Glutamatergic neuron (in vitro differentiated cells): Measurements from ENCODE around the gene CCDC85B. TPM values are rescaled to one million over a fixed set of nuclear protein-coding genes. Genes with fewer than 3 reads are reported as not detected.
A peak's percentile ranks its signal among the peaks of the same experiment; 100 is the strongest.

Experiments
- DNase-seq: peaks from one replicate; pipeline ENCODE4 v3.0.0; 2022
- H3K27ac Mint-ChIP-seq: one replicate; pipeline ENCODE4 v1.8.0; 2020; ENCODE audit warnings: mild to moderate bottlenecking, mixed read lengths, inconsistent platforms; ENCODE audit not compliant: unreplicated experiment
- H3K27me3 Mint-ChIP-seq: one replicate; pipeline ENCODE4 v1.8.0; 2020; ENCODE audit warnings: mild to moderate bottlenecking, moderate library complexity, mixed read lengths, inconsistent platforms; ENCODE audit not compliant: unreplicated experiment
- H3K36me3 Mint-ChIP-seq: one replicate; pipeline ENCODE4 v1.8.0; 2020; ENCODE audit warnings: mild to moderate bottlenecking, mixed read lengths, inconsistent platforms; ENCODE audit not compliant: unreplicated experiment
- H3K4me1 Mint-ChIP-seq: one replicate; pipeline ENCODE4 v1.8.0; 2020; ENCODE audit warnings: mild to moderate bottlenecking, low read depth, mixed read lengths, inconsistent platforms; ENCODE audit not compliant: unreplicated experiment
- H3K4me3 Mint-ChIP-seq: one replicate; pipeline ENCODE4 v1.8.0; 2020; ENCODE audit warnings: mild to moderate bottlenecking, mixed read lengths, inconsistent platforms; ENCODE audit not compliant: unreplicated experiment
- H3K9me3 Mint-ChIP-seq: one replicate; pipeline ENCODE4 v1.8.0; 2020; ENCODE audit warnings: mild to moderate bottlenecking, moderate library complexity, mixed read lengths, inconsistent platforms; ENCODE audit not compliant: unreplicated experiment
- total RNA-seq: library from RNA; stranded (reverse); fragmentation: NEBNext Ultra II Directional; extraction: Animal tissue kit (Norgen Biotek cat#: 25700); gene quantifications from one replicate; pipeline ENCODE4 v1.2.1, GENCODE V29; 2021; ENCODE audit not compliant: unreplicated experiment
- TF ChIP-seq, protein P1 (sequence below): fragments of 200-600 bp; sonication (generic); IDR thresholded peaks from one replicate; pipeline ENCODE4 v1.5.0; 2021; ENCODE audit not compliant: partially characterized antibody, unreplicated experiment

CCDC85B gene
- total RNA-seq, 1 donor from 2014 or later, result 23.6 TPM

DNA sequence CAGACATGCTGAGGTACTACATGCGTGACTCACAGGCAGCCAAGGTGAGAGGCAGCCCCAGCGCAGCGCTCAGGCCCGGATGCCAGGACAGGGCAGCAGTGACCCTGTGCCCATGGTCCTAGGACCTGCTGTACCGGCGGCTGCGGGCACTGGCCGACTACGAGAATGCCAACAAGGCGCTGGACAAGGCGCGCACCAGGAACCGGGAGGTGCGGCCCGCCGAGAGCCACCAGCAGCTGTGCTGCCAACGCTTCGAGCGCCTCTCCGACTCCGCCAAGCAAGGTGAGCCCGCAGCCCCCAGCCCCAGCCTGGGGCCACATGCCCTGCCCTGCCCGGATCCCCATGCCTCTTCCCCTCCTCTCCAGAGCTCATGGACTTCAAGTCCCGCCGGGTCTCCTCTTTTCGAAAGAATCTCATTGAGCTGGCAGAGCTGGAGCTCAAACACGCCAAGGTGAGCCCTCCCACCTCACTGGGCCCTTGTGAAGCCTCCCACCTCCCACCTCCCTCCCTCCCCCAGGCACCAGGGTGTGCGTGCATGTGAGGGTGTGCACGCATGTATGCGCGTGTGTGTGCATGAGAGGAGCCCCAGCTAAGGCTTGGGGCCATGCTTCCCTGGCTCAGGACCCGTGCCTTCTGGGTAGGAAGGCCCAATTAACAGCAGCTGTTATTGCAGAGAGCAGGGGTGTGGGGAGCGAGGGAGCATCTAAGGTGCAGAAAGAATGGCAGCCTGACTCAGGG is 37.8 kb upstream of the CCDC85B start:
- Mint-ChIP-seq H3K36me3 (no peaks in the 10 kb centered on the region), H3K27ac (no peak overlapping the region), H3K27me3 (peaks cover 15% of the 10 kb centered on the region), H3K4me1 (peaks cover 16% of the 10 kb centered on the region), H3K4me3 (no peak overlapping the region), H3K9me3 (peaks cover 20% of the 10 kb centered on the region)
- DNase-seq, result no peak
- TF ChIP-seq, protein P1, sequence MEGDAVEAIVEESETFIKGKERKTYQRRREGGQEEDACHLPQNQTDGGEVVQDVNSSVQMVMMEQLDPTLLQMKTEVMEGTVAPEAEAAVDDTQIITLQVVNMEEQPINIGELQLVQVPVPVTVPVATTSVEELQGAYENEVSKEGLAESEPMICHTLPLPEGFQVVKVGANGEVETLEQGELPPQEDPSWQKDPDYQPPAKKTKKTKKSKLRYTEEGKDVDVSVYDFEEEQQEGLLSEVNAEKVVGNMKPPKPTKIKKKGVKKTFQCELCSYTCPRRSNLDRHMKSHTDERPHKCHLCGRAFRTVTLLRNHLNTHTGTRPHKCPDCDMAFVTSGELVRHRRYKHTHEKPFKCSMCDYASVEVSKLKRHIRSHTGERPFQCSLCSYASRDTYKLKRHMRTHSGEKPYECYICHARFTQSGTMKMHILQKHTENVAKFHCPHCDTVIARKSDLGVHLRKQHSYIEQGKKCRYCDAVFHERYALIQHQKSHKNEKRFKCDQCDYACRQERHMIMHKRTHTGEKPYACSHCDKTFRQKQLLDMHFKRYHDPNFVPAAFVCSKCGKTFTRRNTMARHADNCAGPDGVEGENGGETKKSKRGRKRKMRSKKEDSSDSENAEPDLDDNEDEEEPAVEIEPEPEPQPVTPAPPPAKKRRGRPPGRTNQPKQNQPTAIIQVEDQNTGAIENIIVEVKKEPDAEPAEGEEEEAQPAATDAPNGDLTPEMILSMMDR, result no peak

DNA sequence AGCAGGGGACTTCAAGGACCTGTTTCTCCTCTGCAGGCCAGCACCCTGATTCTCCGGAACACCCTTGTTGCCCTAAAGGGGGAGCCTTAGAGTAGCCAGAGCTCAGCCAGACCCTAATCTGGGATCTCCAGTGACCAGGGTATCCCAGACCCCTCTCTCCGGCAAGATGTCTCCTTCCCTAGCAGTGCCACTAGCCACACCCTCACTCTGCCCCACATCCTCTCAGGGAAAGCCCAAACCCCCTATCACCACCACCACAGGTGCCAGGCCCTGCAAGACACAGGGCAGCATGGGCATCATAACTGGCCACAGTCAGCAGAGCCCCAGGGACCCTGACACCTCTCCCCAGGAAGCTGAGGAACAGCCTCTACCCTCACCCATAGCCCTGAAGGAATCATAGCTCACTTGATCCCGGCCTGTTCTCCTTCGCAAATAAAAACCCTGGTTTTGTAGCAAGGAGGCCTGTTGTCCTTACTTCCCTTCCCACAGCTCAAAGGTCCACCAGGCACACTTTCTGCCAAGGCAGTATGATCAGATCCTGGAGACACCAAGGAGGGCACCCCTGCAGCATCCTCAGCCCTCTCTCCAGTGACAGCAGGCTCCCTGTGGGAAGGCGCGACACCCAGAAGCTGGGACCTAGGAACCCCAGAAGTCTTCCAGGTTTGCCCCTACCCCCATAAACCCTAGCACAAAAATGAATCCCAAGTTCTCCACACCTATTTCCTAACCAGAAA is 37.1 kb upstream of the CCDC85B start:
- H3K27ac Mint-ChIP-seq, result peak overlapping the region; percentile 68
- H3K4me3 Mint-ChIP-seq, result peak overlapping the region; percentile 42
- H3K36me3 Mint-ChIP-seq, result no peaks in the 10 kb centered on the region
- H3K27me3 Mint-ChIP-seq, result peaks cover 18% of the 10 kb centered on the region
- TF ChIP-seq, protein P1, result no peak
- peaks cover 16% of the 10 kb centered on the region for H3K4me1 Mint-ChIP-seq
- DNase-seq, result no peak
- peaks cover 23% of the 10 kb centered on the region for H3K9me3 Mint-ChIP-seq

DNA sequence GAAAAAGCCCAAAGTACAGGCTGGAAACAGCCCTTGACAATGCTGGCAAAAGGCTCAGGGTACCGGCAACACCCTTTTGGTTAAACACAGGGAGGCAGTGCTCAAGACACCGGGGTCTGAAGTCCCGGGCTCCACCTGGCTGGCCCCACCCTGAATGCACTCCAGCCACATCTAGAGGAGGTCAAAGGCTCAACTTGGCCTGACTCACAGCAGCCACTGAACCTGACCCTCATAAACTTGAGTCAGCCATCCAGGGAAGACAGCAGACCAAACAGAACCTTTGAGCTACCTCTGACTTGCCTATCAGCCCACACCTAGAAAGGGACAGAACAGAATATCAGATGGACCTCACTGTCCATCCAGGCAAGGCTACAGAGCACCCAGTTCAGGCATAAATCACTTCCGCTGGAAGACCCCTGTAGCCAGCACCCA is 36.3 kb upstream of the CCDC85B start:
- Mint-ChIP-seq H3K9me3 (peaks cover 28% of the 10 kb centered on the region), H3K4me1 (peaks cover 16% of the 10 kb centered on the region), H3K27ac (peak overlapping the region; percentile 8), H3K27me3 (peaks cover 22% of the 10 kb centered on the region), H3K36me3 (no peaks in the 10 kb centered on the region), H3K4me3 (peak overlapping the region; percentile 28)
- DNase-seq, result no peak
- TF ChIP-seq, protein P1, result no peak

DNA sequence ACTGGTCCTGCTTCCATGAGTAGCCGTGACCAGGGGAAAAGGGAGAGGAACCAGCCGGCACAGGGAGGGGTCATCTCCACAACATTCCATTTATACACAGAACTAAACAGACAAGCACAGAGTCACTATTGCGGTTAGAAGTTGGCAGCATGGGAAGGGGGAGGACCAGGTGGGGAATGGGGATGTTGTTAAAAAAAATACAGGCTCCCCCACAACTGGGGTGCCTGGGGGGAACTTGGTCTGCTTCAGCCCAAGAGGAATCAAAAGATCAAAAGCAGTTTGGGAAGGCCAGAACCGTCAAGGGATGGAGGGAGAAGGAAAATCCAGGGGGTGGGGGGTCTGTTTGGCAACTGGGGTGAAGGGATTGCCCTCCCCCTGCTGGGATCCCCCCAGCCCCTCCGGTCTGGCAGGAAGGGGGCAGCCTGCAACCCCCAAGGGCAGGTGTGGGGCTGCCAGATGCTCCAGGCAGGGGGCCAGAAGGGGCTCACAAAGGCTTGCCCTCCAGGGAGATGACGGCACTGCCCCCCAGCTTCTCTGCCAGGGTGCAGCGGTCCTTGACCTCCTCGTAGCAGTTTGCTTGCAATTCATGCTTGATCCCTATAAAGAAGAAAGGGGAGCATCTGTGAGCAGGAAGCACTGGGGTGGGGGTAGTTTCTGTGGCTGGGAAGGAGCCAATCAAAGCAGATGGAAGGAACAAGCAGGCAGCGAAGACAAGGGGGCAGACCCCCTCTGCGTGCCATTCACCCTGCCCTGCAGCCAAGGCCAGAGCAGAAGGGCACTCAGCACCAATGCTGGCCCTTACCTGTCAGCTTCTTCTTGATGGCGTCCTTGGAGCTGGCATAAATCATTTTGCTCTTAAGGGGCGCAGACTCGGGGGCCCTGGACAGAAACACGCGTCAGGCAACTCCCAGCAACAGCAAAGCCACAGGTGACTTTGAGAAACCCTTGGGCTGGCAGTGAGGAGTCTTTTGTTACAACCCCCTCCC is 35.3 kb upstream of the CCDC85B start:
- Mint-ChIP-seq H3K9me3 (peaks cover 30% of the 10 kb centered on the region), H3K36me3 (no peaks in the 10 kb centered on the region), H3K4me3 (peak overlapping the region; percentile 96), H3K27ac (no peak overlapping the region), H3K4me1 (peaks cover 16% of the 10 kb centered on the region), H3K27me3 (peaks cover 30% of the 10 kb centered on the region)
- TF ChIP-seq, protein P1, result no peak
- no peak for DNase-seq
